ENCODE results near the gene NOTCH3. TPM values are rescaled to one million over a fixed set of nuclear protein-coding genes. Genes with fewer than 3 reads are reported as not detected.

The NOTCH3 gene
- total and polyA plus RNA-seq, 2 of the 8 experiments (the other 6 are each of a cell fraction or from before 2014, with no cell fraction given): 37.5 to 107 TPM

DNA sequence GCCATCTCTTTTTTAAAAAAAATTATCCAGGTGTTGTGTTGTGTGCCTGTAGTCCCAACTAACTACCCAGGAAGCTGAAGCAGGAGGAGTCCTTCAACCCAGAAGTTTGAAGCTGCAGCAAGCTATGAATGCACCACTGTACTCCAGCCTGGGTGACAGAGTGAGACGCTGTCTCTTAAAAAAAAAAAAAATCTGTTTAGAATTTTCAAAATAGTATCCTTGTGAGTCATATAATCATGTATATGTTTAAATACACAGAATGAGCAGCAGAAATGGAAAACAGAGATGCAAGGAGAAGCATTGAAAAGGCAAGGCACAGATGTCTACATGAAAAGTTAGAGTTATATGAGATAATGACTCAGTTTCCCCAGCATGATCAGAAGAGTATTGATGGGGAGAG is 62.4 kb downstream of the NOTCH3 start:
- WGBS, 2 experiments (ENCODE audit: extremely low coverage in 1 of 2, insufficient coverage in 1 of 2, insufficient read length in 1 of 2, insufficient replicate concordance in 2 of 2, low coverage in 1 of 2, low lambda C conversion rate in 2 of 2, missing lambda C conversion rate in 1 of 2): 95% methylated on average over 1 of the region's 1 CpG; no CpG with 5 or more reads in 1 of the 2 experiments
- Histone ChIP-seq H4K8ac (ENCODE audit: extremely low read depth, insufficient read depth, low read length) (no peak overlapping the region), H4K91ac (replicated peaks; ENCODE audit: insufficient read length, low read length) (no peak overlapping the region), H3K23ac (ENCODE audit: insufficient read length) (no peak overlapping the region), H3K14ac (ENCODE audit: insufficient read length) (no peak overlapping the region), H2BK5ac (ENCODE audit: low read depth, low read length) (no peak overlapping the region), H3K79me1 (ENCODE audit: low read depth, low read length) (no peaks in the 10 kb centered on the region), H3K56ac (replicated peaks; ENCODE audit: insufficient read length, low read depth, low read length) (no peak overlapping the region), H3K4me3 (ENCODE audit: extremely low read depth in 1 of 4, insufficient read depth in 2 of 4, low read depth in 3 of 4, low read length in 4 of 4) (no peak overlapping the region), H3K9ac (replicated peaks in 1 of 4; ENCODE audit: extremely low read depth in 1 of 4, low read depth in 3 of 4, low read length in 3 of 4) (no peak overlapping the region), H3K27ac (ENCODE audit: low read depth, low read length) (no peak overlapping the region), H3K4me2 (ENCODE audit: insufficient read depth in 1 of 2, low read depth in 2 of 2, low read length in 2 of 2) (no peak overlapping the region), H4K5ac (ENCODE audit: insufficient read length, low read depth, low read length) (no peak overlapping the region), H2BK120ac (replicated peaks; ENCODE audit: low read depth, low read length) (no peak overlapping the region), H3K27me3 (replicated peaks in 1 of 4; ENCODE audit: control insufficient read depth in 3 of 4, extremely low read depth in 1 of 4, insufficient read depth in 3 of 4, low read length in 3 of 4) (no peaks in the 10 kb centered on the region; a peak in 2 of 7 replicates), H3K18ac (ENCODE audit: extremely low read depth, low read length) (no peak overlapping the region), H2BK12ac (ENCODE audit: low read depth, low read length) (no peak overlapping the region), H2BK15ac (ENCODE audit: low read length) (no peak overlapping the region), H4K20me1 (replicated peaks in 1 of 2; ENCODE audit: control insufficient read depth in 1 of 2, insufficient read depth in 2 of 2, low read length in 2 of 2) (no peaks in the 10 kb centered on the region), H3K79me2 (ENCODE audit: control insufficient read depth in 1 of 2, insufficient read depth in 2 of 2, low read length in 2 of 2) (no peaks in the 10 kb centered on the region), H3K4me1 (replicated peaks in 1 of 4; ENCODE audit: control insufficient read depth in 3 of 4, insufficient read depth in 4 of 4, low read length in 3 of 4) (no peaks in the 10 kb centered on the region), H3K23me2 (ENCODE audit: low read depth, low read length) (no peaks in the 10 kb centered on the region; the same call in 1 of the 2 replicates), H3K36me3 (ENCODE audit: control insufficient read depth in 2 of 4, insufficient read depth in 4 of 4, low read length in 3 of 4) (no peaks in the 10 kb centered on the region), H2AFZ (ENCODE audit: low read length) (no peak overlapping the region), H3K4ac (replicated peaks; ENCODE audit: insufficient read length, low read depth, low read length) (no peak overlapping the region), H2BK20ac (ENCODE audit: low read length) (no peak overlapping the region), H3K9me3 (ENCODE audit: insufficient read depth in 2 of 2, low read depth in 1 of 2, low read length in 1 of 2) (peaks cover 0 to 11% of the 10 kb centered on the region in 2 experiments; a peak in 2 of 4 replicates), H2AK5ac (ENCODE audit: low read depth, low read length) (no peak overlapping the region)
- TF ChIP-seq SIRT6 (IDR thresholded peaks at IDR 0.05; ENCODE audit: low read length) (no peak), POLR2A (IDR thresholded peaks at IDR 0.05; ENCODE audit: control extremely low read depth in 1 of 2, low read depth in 2 of 2, low read length in 2 of 2) (no peak)
- POLR2A ChIA-PET (ENCODE audit: partially characterized antibody): no interaction called here
- CTCF ChIA-PET (ENCODE audit: partially characterized antibody): interaction anchor here (1.2 to 3.0 kb wide), 2 partner anchors 16 to 38 kb away, joined by 3 to 10 read pairs; no protein-coding TSS in a partner anchor
- DNase-seq (ENCODE audit: low read depth in 1 of 2, low spot score in 2 of 2) (no peak), FAIRE-seq (no peak)

Measured in H1 (cell line).